Fibroblast of villous mesenchyme (primary cell): ENCODE measurements around the gene IL4R. TPM values are rescaled to one million over a fixed set of nuclear protein-coding genes. Genes with fewer than 3 reads are reported as not detected.

Experiments
- DNase-seq: peaks from one replicate; pipeline ENCODE4 v3.0.0-alpha.2; 2010; ENCODE audit warnings: low read depth
- H3K4me3 ChIP-seq: 2 replicates; pipeline ENCODE4 v1.5.1; 2011; ENCODE audit warnings: low read depth, mild to moderate bottlenecking, low read length
- total RNA-seq: library from RNA; depleted of rRNA; stranded (reverse); fragments of >200 nt; gene quantifications from 2 replicates; pipeline ENCODE4 v1.2.3, GENCODE V29; 2012
- TF ChIP-seq, protein P1 (sequence below): IDR thresholded peaks from 2 replicates; pipeline ENCODE4 v1.5.1; 2012; ENCODE audit warnings: low read depth, mild to moderate bottlenecking, low read length; ENCODE audit not compliant: insufficient read depth

Gene IL4R
- total RNA-seq, 1 donor, result 25.0 TPM

DNA sequence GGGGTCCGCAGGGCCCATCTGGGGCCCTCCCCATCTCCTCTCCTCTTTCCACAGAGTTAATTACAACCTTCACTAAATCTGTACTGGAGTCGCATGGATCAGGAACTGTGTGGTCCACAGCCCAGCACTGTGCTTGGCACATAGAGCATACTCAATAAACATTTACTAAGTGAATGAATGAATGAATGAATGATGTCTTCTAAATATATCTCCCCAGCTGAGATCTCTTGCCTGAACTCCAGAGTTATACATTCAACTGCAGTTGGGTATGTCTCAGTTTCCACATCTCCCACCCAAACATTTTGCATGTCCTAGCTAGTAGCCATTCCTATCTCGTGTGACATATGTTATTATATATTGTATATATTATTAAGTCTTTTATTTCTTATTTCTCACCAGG, 59.5 kb downstream of the IL4R start:
- no peak overlapping the region for H3K4me3 ChIP-seq

DNA sequence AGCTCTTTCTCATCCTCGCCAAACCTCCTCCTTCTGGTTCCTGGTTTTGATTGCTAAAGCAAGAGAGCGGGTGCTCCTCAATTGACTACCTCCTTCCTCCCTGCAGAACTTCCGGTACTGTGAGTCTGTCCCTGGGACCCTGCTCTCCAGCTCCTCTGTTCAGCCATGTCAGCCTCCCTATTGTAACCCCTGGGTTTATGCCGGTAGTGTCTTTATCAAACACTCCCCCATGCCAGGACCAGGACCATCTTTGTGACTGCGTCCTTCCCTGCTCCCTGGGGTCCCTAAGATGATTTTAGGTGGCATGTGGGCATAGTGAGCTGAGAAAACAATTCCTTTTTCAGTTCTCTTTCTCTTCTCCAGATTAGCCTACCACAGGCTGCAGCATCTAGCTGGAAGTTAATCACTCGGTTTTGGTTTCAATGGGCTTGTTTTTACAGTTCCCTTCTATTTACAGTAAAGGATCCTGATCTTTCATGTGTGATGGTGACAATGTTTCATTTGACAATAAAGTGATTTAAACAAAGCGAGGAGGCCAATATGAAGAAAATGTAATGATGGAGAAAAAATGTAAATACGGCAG, 60.5 kb downstream of the IL4R start:
- DNase-seq, result no peak
- no peak overlapping the region for H3K4me3 ChIP-seq
- TF ChIP-seq, protein P1, sequence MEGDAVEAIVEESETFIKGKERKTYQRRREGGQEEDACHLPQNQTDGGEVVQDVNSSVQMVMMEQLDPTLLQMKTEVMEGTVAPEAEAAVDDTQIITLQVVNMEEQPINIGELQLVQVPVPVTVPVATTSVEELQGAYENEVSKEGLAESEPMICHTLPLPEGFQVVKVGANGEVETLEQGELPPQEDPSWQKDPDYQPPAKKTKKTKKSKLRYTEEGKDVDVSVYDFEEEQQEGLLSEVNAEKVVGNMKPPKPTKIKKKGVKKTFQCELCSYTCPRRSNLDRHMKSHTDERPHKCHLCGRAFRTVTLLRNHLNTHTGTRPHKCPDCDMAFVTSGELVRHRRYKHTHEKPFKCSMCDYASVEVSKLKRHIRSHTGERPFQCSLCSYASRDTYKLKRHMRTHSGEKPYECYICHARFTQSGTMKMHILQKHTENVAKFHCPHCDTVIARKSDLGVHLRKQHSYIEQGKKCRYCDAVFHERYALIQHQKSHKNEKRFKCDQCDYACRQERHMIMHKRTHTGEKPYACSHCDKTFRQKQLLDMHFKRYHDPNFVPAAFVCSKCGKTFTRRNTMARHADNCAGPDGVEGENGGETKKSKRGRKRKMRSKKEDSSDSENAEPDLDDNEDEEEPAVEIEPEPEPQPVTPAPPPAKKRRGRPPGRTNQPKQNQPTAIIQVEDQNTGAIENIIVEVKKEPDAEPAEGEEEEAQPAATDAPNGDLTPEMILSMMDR, result no peak

More for the DNA sequence above, 59.5 kb downstream of the IL4R start:
- DNase-seq, result no peak
- TF ChIP-seq, protein P1, result no peak

DNA sequence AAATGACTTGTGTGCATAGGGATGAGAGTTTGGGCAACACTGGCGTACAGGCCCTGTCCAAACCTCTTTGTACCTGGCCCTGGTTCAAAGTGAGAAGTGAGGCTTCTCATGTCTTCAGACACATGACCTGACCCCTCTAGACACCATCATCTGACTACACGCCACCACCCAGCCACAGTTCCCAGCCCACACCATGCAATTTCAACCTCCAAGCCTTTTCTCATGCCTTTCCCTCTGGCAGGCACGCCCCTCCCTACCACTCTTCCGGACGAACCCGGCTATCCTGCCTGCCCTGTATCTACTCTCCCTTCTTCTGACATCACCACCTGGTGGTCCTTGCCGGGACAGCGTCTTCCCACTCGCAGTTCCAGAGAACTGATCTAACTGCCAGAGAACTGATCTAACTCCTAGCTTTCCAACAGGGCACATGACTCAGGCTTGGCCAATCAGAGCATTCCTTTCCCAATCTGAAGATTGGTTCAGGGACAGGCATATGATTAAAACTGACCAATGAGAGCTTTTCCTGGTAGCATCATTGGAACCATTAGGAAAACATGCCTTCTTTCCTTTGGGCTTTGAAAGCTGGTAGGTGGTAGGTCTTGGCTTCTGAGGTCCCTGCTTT, 61.1 kb downstream of the IL4R start:
- no peak overlapping the region for H3K4me3 ChIP-seq
- DNase-seq, result peak; percentile 78
- TF ChIP-seq, protein P1, result peak; percentile 70

DNA sequence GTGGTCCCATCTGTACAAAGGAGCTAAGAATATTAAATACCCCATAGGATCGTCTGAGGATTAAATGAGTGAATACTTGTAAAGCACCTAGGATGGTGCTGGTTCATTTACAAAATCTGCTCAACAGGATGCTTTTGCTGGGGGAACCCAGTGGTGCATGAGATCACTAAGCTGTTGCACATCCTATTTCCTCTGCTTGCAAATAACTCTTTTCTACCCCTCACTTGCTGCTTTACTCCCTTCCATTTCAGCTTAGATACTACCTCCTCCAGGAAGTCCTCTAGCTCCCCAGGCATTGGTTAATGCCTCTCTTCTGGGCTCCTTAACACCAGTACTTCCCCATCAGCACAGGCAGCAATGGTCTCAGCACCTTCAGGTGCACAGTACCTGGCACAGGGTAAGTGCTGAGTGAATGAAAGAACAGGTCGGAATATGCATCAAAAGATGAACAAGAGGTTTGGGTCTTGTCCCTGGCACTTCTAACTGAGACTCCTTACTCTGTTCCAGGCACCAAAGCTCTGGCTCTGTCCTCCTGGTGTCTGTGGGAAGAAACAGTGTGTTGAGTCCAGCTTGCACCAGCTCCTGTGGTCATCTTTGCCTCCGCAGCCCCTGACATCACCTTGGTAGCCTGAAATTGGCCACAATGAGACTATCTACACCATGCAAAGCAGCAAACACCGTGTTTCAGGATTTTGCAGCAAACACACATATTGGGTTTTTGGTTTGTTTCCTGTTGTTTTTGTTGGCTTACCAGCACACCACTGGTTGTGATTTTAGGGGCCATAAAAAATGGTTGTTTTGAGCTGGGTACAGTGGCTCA, 64.1 kb downstream of the IL4R start:
- TF ChIP-seq, protein P1, result no peak
- DNase-seq, result no peak
- no peak overlapping the region for H3K4me3 ChIP-seq

DNA sequence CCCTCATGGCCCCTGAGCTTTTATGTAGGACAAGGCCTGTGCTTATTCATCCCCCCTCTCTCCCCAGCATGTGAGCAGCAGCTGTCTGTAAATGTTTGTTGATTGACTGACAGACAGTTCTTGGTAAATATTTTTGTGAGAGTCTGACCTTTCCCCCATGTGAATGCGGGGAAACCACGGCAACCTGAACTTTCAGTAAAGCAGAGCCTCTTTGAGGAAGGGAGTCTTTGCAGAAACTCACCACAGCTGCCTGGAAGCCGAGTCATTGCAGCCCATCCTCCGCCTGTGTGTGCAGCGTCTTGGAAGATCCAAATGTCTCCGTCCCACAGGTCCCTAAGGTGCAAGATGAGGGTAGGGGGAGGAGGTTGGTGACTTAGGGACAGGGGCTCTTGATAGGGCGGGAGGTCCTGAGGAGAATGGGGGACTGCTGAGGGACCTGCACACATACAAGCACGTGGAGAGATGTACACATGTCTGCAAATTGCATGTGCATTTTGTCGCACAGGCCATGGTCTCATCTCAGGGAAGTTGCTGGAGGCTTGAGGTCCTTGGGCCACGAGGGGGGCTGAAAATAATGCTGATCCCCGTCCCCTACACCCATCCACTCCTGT, 65.2 kb downstream of the IL4R start:
- no peak overlapping the region for H3K4me3 ChIP-seq
- TF ChIP-seq, protein P1, result no peak
- DNase-seq, result no peak

DNA sequence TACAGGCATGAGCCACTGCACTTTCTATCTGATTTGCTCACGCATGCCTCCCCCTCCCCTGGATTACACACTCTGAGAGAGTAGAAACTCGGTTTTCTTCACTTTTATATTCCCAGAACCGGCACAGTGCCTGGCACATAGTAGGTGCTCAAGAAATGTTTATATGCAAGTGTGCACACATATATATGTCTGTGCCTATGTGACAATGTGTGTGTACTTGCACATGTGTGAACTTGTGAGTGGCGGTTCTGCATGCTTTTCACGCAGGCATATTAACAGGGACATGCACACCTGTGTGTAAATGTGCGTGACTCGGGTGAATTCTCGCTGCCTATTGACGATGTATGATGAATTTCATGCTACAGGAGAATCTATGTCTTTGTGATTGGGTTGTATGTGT, 66.1 kb downstream of the IL4R start:
- DNase-seq, result no peak
- TF ChIP-seq, protein P1, result no peak
- H3K4me3 ChIP-seq, result no peak overlapping the region
